ENCODE measurements around the gene STRA6. TPM values are rescaled to one million over a fixed set of nuclear protein-coding genes. Genes with fewer than 3 reads are reported as not detected.
A peak's percentile ranks its signal among the peaks of the same experiment; 100 is the strongest.

The STRA6 gene
- total RNA-seq, 1 experiment from 2014 or later: 114 TPM

DNA sequence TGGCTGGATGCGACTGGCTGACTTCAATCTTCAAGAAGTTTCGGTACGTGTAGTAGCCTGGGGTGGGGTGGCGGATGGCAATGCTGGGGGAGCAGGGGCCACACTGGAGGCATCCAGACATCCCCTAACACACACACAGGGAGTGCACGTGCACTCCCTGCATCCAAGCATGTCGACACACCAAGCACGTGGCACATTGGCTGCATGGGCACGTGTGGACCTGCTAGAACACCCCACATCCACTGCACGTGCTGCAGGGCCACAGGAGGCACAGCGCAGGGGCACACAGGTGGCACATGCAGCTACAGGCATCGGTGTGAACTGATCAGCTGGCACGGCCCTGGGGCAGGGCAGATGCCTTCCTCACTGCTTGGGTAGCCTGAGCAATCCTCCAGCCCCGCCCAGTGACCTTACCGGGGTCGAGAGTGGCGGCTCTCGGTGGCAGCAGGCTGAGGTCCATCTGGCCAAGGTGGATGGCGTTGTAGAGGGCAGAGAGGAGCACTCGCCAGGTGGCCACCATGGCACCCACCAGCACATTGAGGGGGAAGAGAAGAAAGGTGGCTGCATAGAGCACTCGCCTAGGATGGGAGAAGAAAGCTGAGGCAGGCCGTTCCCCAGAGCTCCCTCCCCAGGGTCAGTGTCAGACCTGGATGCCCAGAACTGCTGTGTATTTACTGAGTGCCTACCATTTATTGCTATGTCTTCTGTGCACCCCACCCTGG lies 21.5 kb downstream of the STRA6 start:
- DNase-seq (ENCODE audit: low read depth): no peak

DNA sequence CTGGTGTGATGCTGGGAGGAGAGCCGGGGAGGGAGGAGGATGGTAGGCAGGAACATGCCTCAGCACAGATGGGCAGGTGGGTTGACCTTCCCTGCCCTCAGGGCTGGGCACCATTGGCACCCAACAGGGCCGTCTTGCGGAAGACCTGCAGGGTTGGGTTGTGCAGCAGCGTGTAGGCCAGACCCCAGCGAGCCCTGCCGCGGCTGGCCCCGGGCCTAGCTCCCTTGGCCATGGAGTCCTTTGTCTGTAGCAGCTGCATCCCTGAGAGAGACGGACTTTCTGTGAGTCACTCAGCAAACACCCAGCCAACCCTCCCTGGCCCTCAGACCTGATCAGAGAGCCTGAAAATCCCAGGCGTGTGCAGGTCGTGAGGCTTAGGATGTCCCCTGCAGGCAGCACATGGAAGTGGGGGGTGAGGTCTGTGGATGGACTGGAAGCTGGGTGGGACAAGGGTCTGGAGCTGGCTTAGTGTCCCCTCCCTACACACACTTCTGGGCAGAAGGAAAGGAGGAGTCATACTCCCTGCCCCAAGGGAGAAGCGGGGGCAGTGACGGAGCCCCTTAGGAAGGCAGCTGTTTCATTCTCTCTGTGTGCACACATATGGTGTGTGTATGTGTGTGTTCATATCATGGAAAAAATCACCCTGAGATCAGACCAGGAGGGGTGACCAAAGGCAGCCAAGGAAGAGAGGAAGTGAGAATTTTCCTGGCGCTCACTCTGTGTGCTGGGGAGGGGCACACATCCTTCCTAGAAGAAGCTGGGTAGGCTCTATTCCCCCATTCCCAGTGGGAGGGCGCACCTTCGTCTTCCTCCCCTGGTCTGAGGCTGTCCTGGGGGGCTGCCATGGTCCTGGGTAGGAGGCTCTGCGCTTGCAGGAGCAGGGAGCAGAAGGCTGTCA lies 22.4 kb downstream of the STRA6 start:
- DNase-seq (ENCODE audit: low read depth): peak; percentile 91

DNA sequence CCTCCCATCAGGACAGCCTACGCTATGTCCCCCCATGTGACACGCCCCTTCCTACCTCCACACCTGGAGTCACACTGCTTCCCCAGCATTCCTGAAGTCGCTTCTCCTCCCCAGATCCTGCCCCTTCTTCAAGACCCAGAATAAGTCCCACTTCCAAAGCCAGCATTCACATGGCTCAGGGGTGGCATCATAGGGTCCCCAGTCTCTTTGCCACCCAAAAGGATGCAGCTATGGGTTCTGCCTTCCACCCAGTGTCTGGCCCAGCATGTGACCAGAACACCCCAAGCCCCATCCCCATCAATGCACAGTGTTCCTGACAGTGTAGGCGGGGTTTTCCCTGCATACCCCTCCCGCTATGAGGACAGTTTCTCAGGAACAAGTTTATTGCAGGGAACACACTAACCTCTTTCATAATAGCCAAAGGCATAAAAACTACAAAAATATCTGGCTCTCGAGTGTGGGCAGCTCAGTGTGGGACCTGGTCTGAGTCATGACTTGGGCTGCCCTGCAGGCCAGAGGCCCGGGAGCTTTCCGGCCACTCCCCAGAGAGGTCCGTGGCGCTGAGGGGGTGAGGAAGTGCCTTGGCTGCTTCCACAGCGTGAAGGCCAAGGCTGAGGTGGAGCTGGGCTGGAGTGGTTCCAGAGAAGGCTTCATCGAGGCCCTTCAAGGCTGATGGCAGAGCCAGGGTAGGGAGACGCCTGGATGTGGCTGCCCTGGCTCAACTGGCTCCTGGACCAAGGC lies 23.3 kb downstream of the STRA6 start:
- peak; percentile 100 for DNase-seq (ENCODE audit: low read depth)

- DNase-seq (ENCODE audit: low read depth): no peak
These were observed 24.1 kb downstream of the STRA6 start for GRCh38 chr15:74178326-74179100.

- peak; percentile 59 for DNase-seq (ENCODE audit: low read depth)
These were observed 26.0 kb downstream of the STRA6 start for GRCh38 chr15:74176262-74177214.

- no peak for DNase-seq (ENCODE audit: low read depth)
These were observed 27.1 kb downstream of the STRA6 start for GRCh38 chr15:74175271-74176191.

- no peak for DNase-seq (ENCODE audit: low read depth)
These were observed 27.7 kb downstream of the STRA6 start for GRCh38 chr15:74174958-74175253.

- no peak for DNase-seq (ENCODE audit: low read depth)
These were observed 28.2 kb downstream of the STRA6 start for GRCh38 chr15:74174219-74174957.

GRCh38 chr15:74173380-74174218 lies 29.0 kb downstream of the STRA6 start, which contains the start of gene ISLR:
ISLR (plus strand) TSS chr15:74173710; CDS start chr15:74174859, 1,149 bp downstream.
- DNase-seq (ENCODE audit: low read depth): peak; percentile 61

GRCh38 chr15:74172701-74173379 lies 29.7 kb downstream of the STRA6 start:
- peak; percentile 50 for DNase-seq (ENCODE audit: low read depth)

GRCh38 chr15:74171965-74172541 lies 30.5 kb downstream of the STRA6 start:
- DNase-seq (ENCODE audit: low read depth): no peak

DNA sequence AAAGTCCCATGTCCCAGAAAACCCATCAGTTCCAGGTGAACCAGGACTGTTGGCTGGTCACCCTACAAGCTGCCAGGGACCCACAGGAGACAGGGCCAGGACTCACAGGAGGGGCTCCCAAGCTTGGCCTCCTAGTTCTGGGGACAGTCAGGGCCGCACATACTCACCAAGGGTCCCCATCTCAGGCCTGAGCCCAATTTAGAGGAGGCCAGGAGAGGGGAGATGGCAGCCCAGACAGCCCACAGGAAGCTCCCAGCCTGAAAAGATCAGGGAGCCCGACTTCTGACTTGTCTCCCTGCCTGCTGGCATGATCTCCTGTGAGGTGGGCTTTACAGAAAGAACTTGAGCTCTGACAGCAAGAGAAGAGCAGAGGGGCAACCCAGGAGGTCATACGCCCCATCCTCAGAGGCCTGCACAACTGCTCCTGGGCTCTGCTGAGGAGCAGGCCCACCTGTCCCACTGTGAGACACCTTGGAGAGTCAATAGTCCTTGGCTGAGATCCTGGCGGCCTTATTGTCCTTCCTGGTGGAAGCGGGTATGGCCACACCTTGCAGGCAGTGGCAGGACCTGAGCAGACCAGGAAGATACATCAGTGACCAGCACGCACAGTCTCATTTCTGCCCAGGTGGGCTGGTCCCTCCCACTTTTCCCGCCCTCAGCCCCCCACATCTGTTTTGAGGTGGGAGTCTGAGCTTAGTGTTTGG lies 31.6 kb downstream of the STRA6 start:
- DNase-seq (ENCODE audit: low read depth): no peak

DNA sequence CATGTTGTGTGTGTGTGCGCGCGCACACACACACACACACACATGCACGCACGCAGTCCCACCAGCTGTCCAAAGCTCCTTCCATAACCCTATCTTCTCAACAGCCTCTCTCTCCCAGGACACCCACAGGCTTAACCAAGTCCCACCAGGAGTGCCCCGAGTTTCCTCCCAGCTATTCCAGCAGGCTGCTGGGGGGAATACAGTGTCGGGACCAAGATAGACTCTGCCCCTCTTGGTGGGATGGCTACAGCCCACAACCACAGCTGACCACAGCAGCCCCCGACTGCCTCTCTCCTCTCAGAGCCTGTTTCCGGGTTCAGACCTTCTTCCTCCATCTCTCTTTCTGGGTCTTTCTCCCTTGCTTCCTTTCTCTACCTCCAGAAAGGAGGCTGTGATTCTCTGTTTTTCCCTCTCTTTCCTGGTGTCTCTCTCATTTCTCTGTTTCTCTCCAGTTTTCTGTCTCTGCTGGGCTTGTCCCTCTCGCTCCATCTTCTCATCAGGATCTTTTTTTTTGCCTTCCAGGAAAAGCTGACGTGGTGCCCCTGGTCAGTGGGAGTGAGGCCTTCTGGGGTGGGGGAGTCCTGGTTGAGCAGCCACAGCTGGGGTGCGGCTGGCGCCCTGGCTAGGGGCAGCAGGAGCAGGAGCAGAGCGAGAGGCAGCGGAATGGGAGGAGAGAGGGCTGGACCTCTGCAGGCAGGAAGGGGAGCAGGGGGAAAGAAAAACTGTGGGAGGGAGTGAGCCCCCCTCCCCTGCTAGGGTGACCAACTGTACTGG lies 32.3 kb downstream of the STRA6 start:
- no peak for DNase-seq (ENCODE audit: low read depth)

DNA sequence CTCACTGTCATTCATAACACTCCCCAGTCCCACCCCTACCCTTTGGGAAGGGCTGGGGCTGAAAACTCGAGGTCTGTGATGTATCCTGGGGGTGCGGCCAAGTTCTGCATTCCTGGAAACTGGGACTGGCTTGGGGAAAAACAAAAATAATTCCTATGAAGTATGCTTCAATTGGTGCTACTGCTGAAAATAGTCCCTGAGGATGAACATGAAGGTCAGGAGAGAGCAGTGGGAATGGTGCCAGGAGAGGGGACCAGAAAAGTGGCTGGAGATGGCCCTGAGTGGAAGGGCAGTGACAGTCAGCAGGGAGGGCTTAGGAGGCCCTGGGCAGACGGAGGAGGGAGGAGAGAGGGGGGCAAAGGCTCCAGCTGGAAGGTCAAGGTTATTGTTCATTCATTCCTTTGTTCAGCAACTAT lies 33.9 kb downstream of the STRA6 start:
- no peak for DNase-seq (ENCODE audit: low read depth)

DNA sequence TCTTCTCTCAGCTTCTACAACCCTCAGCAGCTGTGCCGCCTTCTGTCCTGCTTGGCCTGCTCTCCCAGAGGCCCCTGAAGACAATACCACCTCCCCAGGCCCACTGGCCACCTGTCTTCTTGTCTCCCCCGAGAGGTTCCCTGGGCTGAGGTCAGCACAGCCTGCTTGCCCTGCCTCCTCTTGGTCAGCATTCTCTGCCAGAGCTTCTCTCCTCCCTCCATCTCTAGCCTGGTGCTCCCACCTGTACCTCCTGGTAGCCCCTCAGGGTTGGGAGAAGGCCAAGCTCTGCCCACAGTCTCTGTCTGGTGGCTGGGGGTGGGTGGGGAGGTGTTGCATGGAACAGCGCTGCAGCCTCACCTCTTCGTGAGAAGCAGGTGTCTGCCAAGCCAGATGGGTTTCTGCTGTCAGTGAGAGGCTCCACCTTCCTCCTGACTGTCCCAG lies 34.7 kb downstream of the STRA6 start:
- DNase-seq (ENCODE audit: low read depth): no peak

Data from RPMI7951 (cell line).